Cardiac muscle cell (in vitro differentiated cells and primary cell): ENCODE results near the gene DSN1. TPM values are rescaled to one million over a fixed set of nuclear protein-coding genes. Genes with fewer than 3 reads are reported as not detected.

Source experiments
- DNase-seq, 2 donors: peaks; one replicate each; pipeline versions ENCODE4 v3.0.0 to v3.0.0-alpha.2; 2010 to 2017; ENCODE audit warnings: low read depth in 1 of 2, low spot score in 1 of 2
- H3K27ac ChIP-seq: fragments of 200-600 bp; sonication (generic); 2 replicates; pipeline ENCODE4 v1.5.1; 2016
- H3K27me3 ChIP-seq: fragments of 200-600 bp; sonication (generic); 2 replicates; pipeline ENCODE4 v1.6.0; 2016; ENCODE audit warnings: control low read depth
- H3K36me3 ChIP-seq: fragments of 200-600 bp; sonication (generic); 2 replicates; pipeline ENCODE4 v1.5.1; 2016; ENCODE audit warnings: control low read depth
- H3K4me1 ChIP-seq: fragments of 200-600 bp; sonication (generic); 2 replicates; pipeline ENCODE4 v1.8.1; 2017; ENCODE audit warnings: low read depth, mild to moderate bottlenecking, mixed run types
- H3K4me3 ChIP-seq: fragments of 200-600 bp; sonication (generic); 2 replicates; pipeline ENCODE4 v1.5.1; 2016; ENCODE audit warnings: mild to moderate bottlenecking
- H3K9me3 ChIP-seq: fragments of 200-600 bp; sonication (generic); 2 replicates; pipeline ENCODE4 v1.5.1; 2017; ENCODE audit warnings: low read depth, mild to moderate bottlenecking, control low read depth
- CTCF ChIP-seq: IDR thresholded peaks from 2 replicates; pipeline ENCODE4 v1.5.1; 2012; ENCODE audit warnings: low read depth, mild to moderate bottlenecking, low read length
- polyA plus RNA-seq: library from polyadenylated mRNA; unstranded; fragments of >200 nt; fragmentation: Nextera tagmentation; extraction: Ambion mirVana; gene quantifications from 2 replicates; pipeline ENCODE4 v1.2.1, GENCODE V29; 2016
- total RNA-seq: library from RNA; depleted of rRNA; stranded (reverse); fragments of >200 nt; gene quantifications from 2 replicates; pipeline ENCODE4 v1.2.3, GENCODE V29; 2016

The DSN1 gene
- total and polyA plus RNA-seq, 2 experiments from 2014 or later = 10.2 to 18.6 TPM

- Histone ChIP-seq H3K4me1 (no peaks in the 10 kb centered on the region), H3K9me3 (no peaks in the 10 kb centered on the region), H3K36me3 (peaks cover 57% of the 10 kb centered on the region), H3K27ac (no peak overlapping the region), H3K4me3 (no peak overlapping the region), H3K27me3 (no peaks in the 10 kb centered on the region)
- DNase-seq = no peak
- TF ChIP-seq CTCF = no peak
These were observed 22.1 kb upstream of the DSN1 start for GRCh38 chr20:36795691-36796090.

GRCh38 chr20:36794116-36794474, 20.5 kb upstream of the DSN1 start:
- Histone ChIP-seq H3K27ac (no peak overlapping the region), H3K4me3 (no peak overlapping the region), H3K27me3 (no peaks in the 10 kb centered on the region), H3K9me3 (no peaks in the 10 kb centered on the region), H3K36me3 (peaks cover 47% of the 10 kb centered on the region), H3K4me1 (no peaks in the 10 kb centered on the region)
- DNase-seq = no peak
- TF ChIP-seq CTCF = no peak

GRCh38 chr20:36793294-36794115, 19.9 kb upstream of the DSN1 start:
- Histone ChIP-seq H3K4me3 (no peak overlapping the region), H3K36me3 (peaks cover 43% of the 10 kb centered on the region), H3K4me1 (no peaks in the 10 kb centered on the region), H3K27ac (no peak overlapping the region), H3K27me3 (no peaks in the 10 kb centered on the region), H3K9me3 (no peaks in the 10 kb centered on the region)
- TF ChIP-seq CTCF = no peak
- no peak for DNase-seq

GRCh38 chr20:36792422-36792821, 18.9 kb upstream of the DSN1 start:
- peak; percentile 61 to 68 for DNase-seq

GRCh38 chr20:36791862-36792261, 18.3 kb upstream of the DSN1 start:
- Histone ChIP-seq H3K4me1 (no peaks in the 10 kb centered on the region), H3K27ac (no peak overlapping the region), H3K27me3 (no peaks in the 10 kb centered on the region), H3K4me3 (no peak overlapping the region), H3K9me3 (no peaks in the 10 kb centered on the region), H3K36me3 (peaks cover 36% of the 10 kb centered on the region)
- no peak for TF ChIP-seq CTCF
- DNase-seq = no peak

More at GRCh38 chr20:36792422-36792821, 18.9 kb upstream of the DSN1 start:
- Histone ChIP-seq H3K4me1 (no peaks in the 10 kb centered on the region), H3K27me3 (no peaks in the 10 kb centered on the region), H3K36me3 (peaks cover 39% of the 10 kb centered on the region), H3K9me3 (no peaks in the 10 kb centered on the region), H3K27ac (no peak overlapping the region), H3K4me3 (no peak overlapping the region)
- peak; percentile 43 for TF ChIP-seq CTCF
